ENCODE measurements around the gene CDRT15L2.
"Not testable (repeated sequence)": the region's sequence is repeated elsewhere in the genome, so short reads cannot be mapped to it uniquely, and the experiment has no call there.

The CDRT15L2 gene

GRCh38 chr17:20565711-20566110 lies 13.8 kb upstream of the CDRT15L2 start:
- TF ChIP-seq, protein P1, sequence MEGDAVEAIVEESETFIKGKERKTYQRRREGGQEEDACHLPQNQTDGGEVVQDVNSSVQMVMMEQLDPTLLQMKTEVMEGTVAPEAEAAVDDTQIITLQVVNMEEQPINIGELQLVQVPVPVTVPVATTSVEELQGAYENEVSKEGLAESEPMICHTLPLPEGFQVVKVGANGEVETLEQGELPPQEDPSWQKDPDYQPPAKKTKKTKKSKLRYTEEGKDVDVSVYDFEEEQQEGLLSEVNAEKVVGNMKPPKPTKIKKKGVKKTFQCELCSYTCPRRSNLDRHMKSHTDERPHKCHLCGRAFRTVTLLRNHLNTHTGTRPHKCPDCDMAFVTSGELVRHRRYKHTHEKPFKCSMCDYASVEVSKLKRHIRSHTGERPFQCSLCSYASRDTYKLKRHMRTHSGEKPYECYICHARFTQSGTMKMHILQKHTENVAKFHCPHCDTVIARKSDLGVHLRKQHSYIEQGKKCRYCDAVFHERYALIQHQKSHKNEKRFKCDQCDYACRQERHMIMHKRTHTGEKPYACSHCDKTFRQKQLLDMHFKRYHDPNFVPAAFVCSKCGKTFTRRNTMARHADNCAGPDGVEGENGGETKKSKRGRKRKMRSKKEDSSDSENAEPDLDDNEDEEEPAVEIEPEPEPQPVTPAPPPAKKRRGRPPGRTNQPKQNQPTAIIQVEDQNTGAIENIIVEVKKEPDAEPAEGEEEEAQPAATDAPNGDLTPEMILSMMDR (IDR thresholded peaks at IDR 0.05; ENCODE audit: borderline replicate concordance, insufficient read depth, low read depth, low read length), result no peak
- no peak overlapping the region for H3K4me3 ChIP-seq (ENCODE audit: low read depth, low read length)

DNA sequence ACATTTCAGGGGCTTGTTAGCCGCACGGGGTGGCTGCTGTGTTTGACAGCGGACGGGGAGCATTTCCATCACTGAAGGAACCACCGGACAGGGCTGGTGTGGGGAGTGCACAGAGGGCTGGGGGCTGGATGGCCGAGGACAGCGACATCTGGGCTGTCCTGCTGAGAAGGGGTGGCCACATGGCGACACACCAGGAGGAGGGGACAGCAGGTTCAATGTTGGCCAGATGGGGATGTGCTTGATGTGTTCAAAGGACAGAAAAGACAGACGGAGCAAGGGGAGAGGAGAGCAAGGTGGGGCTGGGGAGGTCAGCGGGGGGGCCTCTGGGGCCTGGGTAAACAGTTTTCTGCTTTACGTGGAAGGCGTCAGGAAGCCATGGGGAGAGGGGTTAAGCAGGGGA lies 12.8 kb upstream of the CDRT15L2 start:
- not testable (repeated sequence) for H3K4me3 ChIP-seq (ENCODE audit: low read depth, low read length)

DNA sequence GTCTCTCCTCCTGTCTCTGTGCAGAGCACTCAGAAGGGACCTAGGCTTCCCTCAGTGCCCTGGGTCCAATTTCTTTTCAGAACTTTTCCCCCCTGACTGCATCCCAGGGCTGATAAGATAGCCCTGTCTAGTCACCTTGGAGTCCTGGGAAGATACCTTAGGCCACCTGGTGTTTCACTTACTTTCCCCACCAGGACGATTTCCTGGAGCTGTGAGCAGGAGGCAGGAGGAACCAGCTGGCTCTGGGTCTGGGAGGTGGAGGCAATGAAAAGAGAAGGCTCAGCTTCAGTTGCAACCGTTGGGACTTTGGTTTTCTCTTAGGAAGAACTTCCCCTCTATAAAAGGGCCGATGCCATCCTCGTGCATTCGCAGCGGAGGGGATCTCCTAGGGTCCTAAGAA lies 12.1 kb upstream of the CDRT15L2 start:
- H3K4me3 ChIP-seq (ENCODE audit: low read depth, low read length), result not testable (repeated sequence)

- not testable (repeated sequence) for H3K4me3 ChIP-seq (ENCODE audit: low read depth, low read length)
Observed at GRCh38 chr17:20568604-20569003, 10.9 kb upstream of the CDRT15L2 start.

- H3K4me3 ChIP-seq (ENCODE audit: low read depth, low read length), result not testable (repeated sequence)
Observed at GRCh38 chr17:20571653-20572052, 7.9 kb upstream of the CDRT15L2 start.

- not testable (repeated sequence) for H3K4me3 ChIP-seq (ENCODE audit: low read depth, low read length)
Observed at GRCh38 chr17:20573216-20573615, 6.3 kb upstream of the CDRT15L2 start.

DNA sequence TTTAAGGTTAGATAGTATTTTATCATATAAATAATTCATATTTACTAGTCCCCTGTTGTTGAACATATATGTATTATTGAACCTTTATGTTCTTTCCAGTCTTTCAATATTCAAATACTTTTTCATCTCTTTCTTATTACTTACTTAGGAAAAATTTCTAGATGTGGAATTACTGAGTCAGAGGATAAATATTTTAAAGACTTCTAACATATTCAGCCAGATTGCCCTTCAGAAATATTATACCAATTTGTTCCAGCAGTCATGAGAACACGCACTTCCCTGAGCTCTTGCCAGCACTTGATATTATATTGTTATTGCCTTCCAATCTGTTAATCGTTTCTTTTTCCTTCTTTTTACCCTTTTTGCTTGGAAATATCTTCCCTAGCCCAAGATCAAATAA lies 4.5 kb upstream of the CDRT15L2 start:
- H3K4me3 ChIP-seq (ENCODE audit: low read depth, low read length), result not testable (repeated sequence)

GRCh38 chr17:20583891-20584577 lies 4.5 kb downstream of the CDRT15L2 start:
- not testable (repeated sequence) for H3K4me3 ChIP-seq (ENCODE audit: low read depth, low read length)

- H3K4me3 ChIP-seq (ENCODE audit: low read depth, low read length), result not testable (repeated sequence)
Observed at GRCh38 chr17:20588744-20589453, 9.4 kb downstream of the CDRT15L2 start.

- H3K4me3 ChIP-seq (ENCODE audit: low read depth, low read length), result not testable (repeated sequence)
Observed at GRCh38 chr17:20589454-20589810, 9.9 kb downstream of the CDRT15L2 start.

DNA sequence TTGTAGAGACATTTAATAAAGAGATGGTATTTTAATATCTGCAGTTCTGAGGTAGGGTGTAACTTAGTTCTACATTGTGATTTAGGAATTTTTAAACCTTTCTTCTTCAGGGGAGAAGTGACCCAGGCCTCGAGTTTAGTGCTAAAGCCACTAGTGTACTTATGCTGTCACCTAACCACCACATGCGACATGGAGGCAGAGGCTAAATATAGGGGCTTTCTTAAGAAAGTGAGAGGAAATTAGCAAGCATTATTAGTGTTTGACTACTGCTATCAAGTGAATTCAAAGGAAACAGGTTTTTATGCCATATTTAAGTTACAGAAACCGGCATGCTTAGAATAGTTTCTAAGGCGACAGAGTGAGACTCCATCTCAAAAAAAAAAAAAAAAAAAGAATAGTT lies 11.5 kb downstream of the CDRT15L2 start:
- H3K4me3 ChIP-seq (ENCODE audit: low read depth, low read length), result not testable (repeated sequence)

DNA sequence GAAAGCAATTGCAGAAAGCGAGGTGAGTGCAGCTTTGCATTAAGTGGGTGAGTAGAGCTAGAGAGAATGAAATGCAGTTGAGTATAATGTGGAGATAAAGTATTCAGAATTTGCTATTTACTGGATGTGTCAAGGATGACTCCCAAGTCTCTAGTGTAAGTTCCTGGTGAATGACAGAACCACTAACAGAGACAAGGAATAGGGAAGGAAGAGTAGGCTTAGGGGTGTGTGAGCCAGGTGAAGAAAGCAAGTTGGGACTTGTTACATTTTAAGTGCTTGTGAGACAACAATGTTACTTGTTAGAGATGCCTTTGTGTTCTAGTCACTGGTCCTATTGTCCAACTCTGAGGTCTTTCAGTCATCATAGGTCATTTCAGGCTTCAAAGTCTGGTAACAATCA lies 26.0 kb downstream of the CDRT15L2 start:
- not testable (repeated sequence) for H3K4me3 ChIP-seq (ENCODE audit: low read depth, low read length)

- H3K4me3 ChIP-seq (ENCODE audit: low read depth, low read length), result not testable (repeated sequence)
Observed at GRCh38 chr17:20609490-20609889, 30.0 kb downstream of the CDRT15L2 start.

GRCh38 chr17:20611309-20611708 lies 31.8 kb downstream of the CDRT15L2 start:
- no peak overlapping the region for H3K4me3 ChIP-seq (ENCODE audit: low read depth, low read length)
- TF ChIP-seq, protein P1 (IDR thresholded peaks at IDR 0.05; ENCODE audit: borderline replicate concordance, insufficient read depth, low read depth, low read length), result no peak
